ENCODE measurements around the gene MRPL44.

GRCh38 chr2:223972656-223973102 is 15.4 kb downstream of the MRPL44 start:
- TF ChIP-seq, protein P1, sequence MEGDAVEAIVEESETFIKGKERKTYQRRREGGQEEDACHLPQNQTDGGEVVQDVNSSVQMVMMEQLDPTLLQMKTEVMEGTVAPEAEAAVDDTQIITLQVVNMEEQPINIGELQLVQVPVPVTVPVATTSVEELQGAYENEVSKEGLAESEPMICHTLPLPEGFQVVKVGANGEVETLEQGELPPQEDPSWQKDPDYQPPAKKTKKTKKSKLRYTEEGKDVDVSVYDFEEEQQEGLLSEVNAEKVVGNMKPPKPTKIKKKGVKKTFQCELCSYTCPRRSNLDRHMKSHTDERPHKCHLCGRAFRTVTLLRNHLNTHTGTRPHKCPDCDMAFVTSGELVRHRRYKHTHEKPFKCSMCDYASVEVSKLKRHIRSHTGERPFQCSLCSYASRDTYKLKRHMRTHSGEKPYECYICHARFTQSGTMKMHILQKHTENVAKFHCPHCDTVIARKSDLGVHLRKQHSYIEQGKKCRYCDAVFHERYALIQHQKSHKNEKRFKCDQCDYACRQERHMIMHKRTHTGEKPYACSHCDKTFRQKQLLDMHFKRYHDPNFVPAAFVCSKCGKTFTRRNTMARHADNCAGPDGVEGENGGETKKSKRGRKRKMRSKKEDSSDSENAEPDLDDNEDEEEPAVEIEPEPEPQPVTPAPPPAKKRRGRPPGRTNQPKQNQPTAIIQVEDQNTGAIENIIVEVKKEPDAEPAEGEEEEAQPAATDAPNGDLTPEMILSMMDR (conservative IDR thresholded peaks at IDR 0.05; ENCODE audit: low read depth, low read length) = no peak
- TF ChIP-seq EZH2 (IDR thresholded peaks at IDR 0.05; ENCODE audit: low read length, unreplicated experiment) (no peak), EZH2phosphoT487 (IDR thresholded peaks at IDR 0.05; ENCODE audit: borderline replicate concordance, low read length) (no peak)
